ENCODE data around the gene NEURL1B. TPM values are rescaled to one million over a fixed set of nuclear protein-coding genes. Genes with fewer than 3 reads are reported as not detected.

Gene NEURL1B
- polyA plus RNA-seq, 1 donor (not counting 4 experiments of a cell fraction or from before 2014, with no cell fraction given), result 0.43 TPM

DNA sequence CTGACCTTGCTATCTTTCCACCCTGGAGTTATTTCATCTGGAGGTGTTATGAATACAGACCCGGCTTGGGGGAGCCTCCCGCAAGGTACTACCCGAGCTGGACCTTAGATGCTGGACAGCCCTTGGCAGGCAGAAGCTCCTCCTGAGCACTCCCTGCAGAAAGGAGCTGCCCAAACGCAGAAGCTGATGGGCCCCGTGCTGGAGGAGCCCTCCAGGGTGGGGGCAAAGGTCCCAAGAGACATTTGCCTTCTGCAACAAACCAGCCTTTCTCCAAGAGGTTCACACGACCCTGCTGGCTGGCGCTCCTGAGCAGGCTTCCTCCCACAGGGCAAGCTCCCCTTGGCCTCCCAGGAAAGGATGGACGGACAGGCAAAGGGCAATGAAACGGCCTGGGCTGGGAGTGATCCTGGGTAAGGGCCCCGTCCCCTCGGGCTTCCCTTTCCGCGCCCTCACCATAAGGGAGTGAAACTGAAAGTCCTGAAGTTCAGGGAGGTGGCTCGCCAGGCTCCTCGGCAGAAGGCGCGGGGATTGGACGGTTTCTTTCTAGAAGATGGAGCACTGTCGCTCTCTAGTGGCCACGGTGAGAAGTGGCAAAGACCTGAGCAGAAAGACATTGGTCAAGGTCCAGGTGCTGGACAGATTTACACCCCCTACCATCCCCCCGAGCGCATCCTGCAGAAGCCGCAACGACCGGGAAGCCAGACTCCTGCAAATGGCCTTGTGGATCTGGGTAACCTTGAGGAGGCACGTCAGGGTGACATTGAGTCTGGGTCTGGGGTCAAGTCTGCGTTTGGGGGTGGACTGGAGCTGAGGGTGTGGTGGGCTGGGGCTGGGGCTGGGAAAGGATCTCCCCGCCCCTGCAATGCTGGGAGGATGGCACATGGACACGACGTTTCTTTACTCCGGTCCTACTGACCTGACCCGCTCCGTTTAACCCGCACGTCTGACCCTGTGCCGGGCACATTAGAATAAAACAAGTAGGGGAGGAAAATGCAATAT, 56.4 kb downstream of the NEURL1B start:
- FAIRE-seq (peak; percentile 93), DNase-seq (ENCODE audit: low read depth, low spot score) (peak; percentile 36)
- Histone ChIP-seq H3K27me3 (ENCODE audit: control insufficient read depth, extremely low read depth, insufficient read depth, low read length) (peaks cover 25% of the 10 kb centered on the region), H3K9me3 (ENCODE audit: control insufficient read depth, low read depth, low read length) (no peaks in the 10 kb centered on the region), H4K20me1 (ENCODE audit: control insufficient read depth, extremely low read depth, insufficient read depth, low read length) (no peaks in the 10 kb centered on the region), H3K4me1 (ENCODE audit: control insufficient read depth, extremely low read depth, insufficient read depth, low read length) (peaks cover 8% of the 10 kb centered on the region), H3K36me3 (ENCODE audit: control insufficient read depth in 2 of 2, extremely low read depth in 1 of 2, insufficient read depth in 2 of 2, low read length in 2 of 2) (no peaks in the 10 kb centered on the region), H3K9me1 (ENCODE audit: control insufficient read depth, extremely low read depth, insufficient read depth, low read length) (no peaks in the 10 kb centered on the region), H2AFZ (ENCODE audit: control insufficient read depth, low read length) (peak overlapping the region; percentile 98), H3K4me2 (ENCODE audit: control insufficient read depth, extremely low read depth, insufficient read depth, low read depth, low read length) (peak overlapping the region; percentile 95), H3K4me3 (ENCODE audit: control insufficient read depth in 2 of 3, extremely low read depth in 1 of 3, insufficient read depth in 2 of 3, low read depth in 1 of 3, low read length in 3 of 3) (peak overlapping the region; percentile 39 to 85 (median 79)), H3K79me2 (ENCODE audit: control insufficient read depth, insufficient read depth, low read length) (no peaks in the 10 kb centered on the region), H3K9ac (ENCODE audit: control insufficient read depth, extremely low read depth, insufficient read depth, low read length) (peak overlapping the region; percentile 69), H3K27ac (ENCODE audit: control insufficient read depth, insufficient read depth, low read length) (no peak overlapping the region)
- dilution Hi-C loops (cut with MboI; ENCODE audit: extremely low pct_ligation_motif_present, low sequenced_read_pairs), result loop anchor here (25.0 kb wide), 1 partner anchor 210 kb away; no protein-coding TSS in a partner anchor
- TF ChIP-seq, protein P1, sequence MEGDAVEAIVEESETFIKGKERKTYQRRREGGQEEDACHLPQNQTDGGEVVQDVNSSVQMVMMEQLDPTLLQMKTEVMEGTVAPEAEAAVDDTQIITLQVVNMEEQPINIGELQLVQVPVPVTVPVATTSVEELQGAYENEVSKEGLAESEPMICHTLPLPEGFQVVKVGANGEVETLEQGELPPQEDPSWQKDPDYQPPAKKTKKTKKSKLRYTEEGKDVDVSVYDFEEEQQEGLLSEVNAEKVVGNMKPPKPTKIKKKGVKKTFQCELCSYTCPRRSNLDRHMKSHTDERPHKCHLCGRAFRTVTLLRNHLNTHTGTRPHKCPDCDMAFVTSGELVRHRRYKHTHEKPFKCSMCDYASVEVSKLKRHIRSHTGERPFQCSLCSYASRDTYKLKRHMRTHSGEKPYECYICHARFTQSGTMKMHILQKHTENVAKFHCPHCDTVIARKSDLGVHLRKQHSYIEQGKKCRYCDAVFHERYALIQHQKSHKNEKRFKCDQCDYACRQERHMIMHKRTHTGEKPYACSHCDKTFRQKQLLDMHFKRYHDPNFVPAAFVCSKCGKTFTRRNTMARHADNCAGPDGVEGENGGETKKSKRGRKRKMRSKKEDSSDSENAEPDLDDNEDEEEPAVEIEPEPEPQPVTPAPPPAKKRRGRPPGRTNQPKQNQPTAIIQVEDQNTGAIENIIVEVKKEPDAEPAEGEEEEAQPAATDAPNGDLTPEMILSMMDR (optimal IDR thresholded peaks at IDR 0.05 in 1 of 3, IDR thresholded peaks at IDR 0.05 in 1 of 3, conservative IDR thresholded peaks at IDR 0.05 in 1 of 3; ENCODE audit: extremely low read depth in 1 of 3, insufficient read depth in 2 of 3, low read length in 3 of 3), result peak; percentile 87 to 92 (median 89)
- no peak for TF ChIP-seq EZH2 (IDR thresholded peaks at IDR 0.05; ENCODE audit: low read length)

DNA sequence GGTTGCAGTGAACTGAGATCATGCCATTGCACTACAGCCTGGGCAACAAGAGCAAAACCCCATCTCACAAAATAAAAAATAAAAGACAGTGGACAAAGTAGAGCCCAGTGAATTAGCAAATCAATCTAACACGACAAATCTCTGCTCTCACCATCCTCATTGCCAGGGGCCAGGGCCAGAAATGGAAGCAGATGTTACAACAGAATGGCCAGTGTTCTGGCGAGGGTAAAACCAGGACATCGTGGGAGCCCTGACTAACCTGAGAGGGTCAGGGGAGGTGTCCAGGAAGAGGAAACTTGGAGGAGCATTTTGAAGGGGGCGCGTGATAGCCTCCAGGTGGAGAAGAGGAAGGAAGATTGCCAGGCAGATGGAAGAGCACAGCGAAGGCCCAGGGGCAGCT, 58.4 kb downstream of the NEURL1B start:
- Histone ChIP-seq H3K27ac (ENCODE audit: control insufficient read depth, insufficient read depth, low read length) (no peak overlapping the region), H3K4me2 (ENCODE audit: control insufficient read depth, extremely low read depth, insufficient read depth, low read depth, low read length) (no peak overlapping the region), H4K20me1 (ENCODE audit: control insufficient read depth, extremely low read depth, insufficient read depth, low read length) (no peaks in the 10 kb centered on the region), H3K9me1 (ENCODE audit: control insufficient read depth, extremely low read depth, insufficient read depth, low read length) (no peaks in the 10 kb centered on the region), H3K4me3 (ENCODE audit: control insufficient read depth in 2 of 3, extremely low read depth in 1 of 3, insufficient read depth in 2 of 3, low read depth in 1 of 3, low read length in 3 of 3) (no peak overlapping the region), H3K9me3 (ENCODE audit: control insufficient read depth, low read depth, low read length) (no peaks in the 10 kb centered on the region), H3K4me1 (ENCODE audit: control insufficient read depth, extremely low read depth, insufficient read depth, low read length) (peaks cover 8% of the 10 kb centered on the region), H3K9ac (ENCODE audit: control insufficient read depth, extremely low read depth, insufficient read depth, low read length) (no peak overlapping the region), H3K79me2 (ENCODE audit: control insufficient read depth, insufficient read depth, low read length) (no peaks in the 10 kb centered on the region), H2AFZ (ENCODE audit: control insufficient read depth, low read length) (no peak overlapping the region), H3K36me3 (ENCODE audit: control insufficient read depth in 2 of 2, extremely low read depth in 1 of 2, insufficient read depth in 2 of 2, low read length in 2 of 2) (no peaks in the 10 kb centered on the region), H3K27me3 (ENCODE audit: control insufficient read depth, extremely low read depth, insufficient read depth, low read length) (peaks cover 25% of the 10 kb centered on the region)
- no peak for DNase-seq (ENCODE audit: low read depth, low spot score)
- no peak for TF ChIP-seq EZH2 (IDR thresholded peaks at IDR 0.05; ENCODE audit: low read length)
- TF ChIP-seq, protein P1 (optimal IDR thresholded peaks at IDR 0.05 in 1 of 3, IDR thresholded peaks at IDR 0.05 in 1 of 3, conservative IDR thresholded peaks at IDR 0.05 in 1 of 3; ENCODE audit: extremely low read depth in 1 of 3, insufficient read depth in 2 of 3, low read length in 3 of 3), result no peak
- FAIRE-seq, result no peak
- dilution Hi-C loops (cut with MboI; ENCODE audit: extremely low pct_ligation_motif_present, low sequenced_read_pairs), result loop anchor here (25.0 kb wide), 1 partner anchor 212 kb away; no protein-coding TSS in a partner anchor

All from keratinocyte (primary cell).